ENCODE results near the gene ASTN1.

Gene ASTN1

DNA sequence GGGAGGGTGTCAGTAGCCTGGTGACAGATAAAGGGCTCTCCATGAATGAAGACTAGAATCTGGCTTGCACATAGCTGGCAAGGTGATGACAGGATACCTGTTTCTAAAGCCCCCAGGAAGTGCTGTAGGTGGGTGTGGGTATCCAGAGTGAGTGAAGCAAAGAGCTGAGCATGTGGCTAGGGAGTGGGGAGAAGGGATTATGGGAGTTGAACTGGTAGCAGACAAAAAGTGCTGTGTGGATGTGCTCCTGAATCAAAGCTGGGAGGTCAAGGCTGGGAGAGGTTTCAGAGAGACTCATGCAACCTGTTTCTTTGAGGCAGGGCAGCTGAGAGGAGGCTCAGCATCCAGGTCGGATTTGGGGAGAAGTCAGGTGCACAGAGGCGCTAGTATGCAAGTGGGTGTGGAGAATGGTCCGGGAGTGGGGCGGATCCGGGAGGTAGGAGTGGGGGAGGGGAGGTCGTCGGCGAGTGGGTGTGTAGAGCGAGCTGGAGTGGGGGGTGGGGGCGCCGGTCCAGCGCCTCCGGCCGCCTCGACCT, 600 bp downstream of the ASTN1 start:
- H3K4me1 ChIP-seq (ENCODE audit: insufficient read depth, low read length): 0 out of 2 replicates have a peak, but pooled peaks cover 6% of the 10 kb centered on the region
- H3K36me3 ChIP-seq (ENCODE audit: insufficient read depth, low read length): no peaks in the 10 kb centered on the region
- H3K9me3 ChIP-seq (ENCODE audit: insufficient read depth, low read depth, low read length): no peaks in the 10 kb centered on the region
- H3K4me3 ChIP-seq (ENCODE audit: low read length): peak overlapping the region; percentile 87
- no peak overlapping the region for H3K27ac ChIP-seq (ENCODE audit: low read depth, low read length)
- 2% methylated on average over 15 of the region's 15 CpGs for WGBS
- peaks cover 71% of the 10 kb centered on the region for H3K27me3 ChIP-seq (ENCODE audit: insufficient read depth, low read length)
- peak overlapping the region; percentile 55 for H3K9ac ChIP-seq (ENCODE audit: low read depth, low read length)

GRCh38 chr1:177162243-177162642, 2.3 kb downstream of the ASTN1 start:
- H3K9me3 ChIP-seq (ENCODE audit: insufficient read depth, low read depth, low read length): no peaks in the 10 kb centered on the region
- no peak overlapping the region for H3K4me3 ChIP-seq (ENCODE audit: low read length)
- peaks cover 54% of the 10 kb centered on the region for H3K27me3 ChIP-seq (ENCODE audit: insufficient read depth, low read length)
- H3K36me3 ChIP-seq (ENCODE audit: insufficient read depth, low read length): no peaks in the 10 kb centered on the region
- 0 out of 2 replicates have a peak, but pooled peaks cover 6% of the 10 kb centered on the region for H3K4me1 ChIP-seq (ENCODE audit: insufficient read depth, low read length)
- H3K9ac ChIP-seq (ENCODE audit: low read depth, low read length): no peak overlapping the region
- H3K27ac ChIP-seq (ENCODE audit: low read depth, low read length): no peak overlapping the region
- whole genome bisulfite sequencing: 93% methylated on average over 2 of the region's 2 CpGs

DNA sequence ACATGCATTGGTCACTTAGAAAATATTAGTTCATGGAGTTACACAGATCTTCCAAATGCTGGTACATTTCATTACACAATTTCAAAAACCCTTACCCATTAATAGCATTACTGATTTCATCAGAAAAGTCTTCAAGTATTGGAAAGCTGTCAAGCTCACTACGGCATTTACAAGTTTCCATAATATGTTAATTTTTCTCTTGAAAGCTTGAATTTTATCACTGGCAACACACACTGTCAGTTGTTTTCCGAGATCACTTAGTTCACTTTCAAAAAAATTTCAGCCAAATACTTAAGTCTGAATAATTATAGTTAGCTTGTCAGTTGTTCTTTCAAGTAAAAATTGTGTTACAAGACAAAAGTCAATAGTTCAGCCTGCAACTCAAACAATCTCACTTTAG, 18.0 kb downstream of the ASTN1 start:
- no peaks in the 10 kb centered on the region for H3K27me3 ChIP-seq (ENCODE audit: insufficient read depth, low read length)
- H3K4me3 ChIP-seq (ENCODE audit: low read length): no peak overlapping the region
- H3K4me1 ChIP-seq (ENCODE audit: insufficient read depth, low read length): 0 out of 2 replicates have a peak, but pooled peaks cover 3% of the 10 kb centered on the region
- H3K36me3 ChIP-seq (ENCODE audit: insufficient read depth, low read length): no peaks in the 10 kb centered on the region
- H3K9ac ChIP-seq (ENCODE audit: low read depth, low read length): no peak overlapping the region
- no peaks in the 10 kb centered on the region for H3K9me3 ChIP-seq (ENCODE audit: insufficient read depth, low read depth, low read length)
- H3K27ac ChIP-seq (ENCODE audit: low read depth, low read length): no peak overlapping the region
- WGBS: 100% methylated on average over 1 of the region's 2 CpGs

DNA sequence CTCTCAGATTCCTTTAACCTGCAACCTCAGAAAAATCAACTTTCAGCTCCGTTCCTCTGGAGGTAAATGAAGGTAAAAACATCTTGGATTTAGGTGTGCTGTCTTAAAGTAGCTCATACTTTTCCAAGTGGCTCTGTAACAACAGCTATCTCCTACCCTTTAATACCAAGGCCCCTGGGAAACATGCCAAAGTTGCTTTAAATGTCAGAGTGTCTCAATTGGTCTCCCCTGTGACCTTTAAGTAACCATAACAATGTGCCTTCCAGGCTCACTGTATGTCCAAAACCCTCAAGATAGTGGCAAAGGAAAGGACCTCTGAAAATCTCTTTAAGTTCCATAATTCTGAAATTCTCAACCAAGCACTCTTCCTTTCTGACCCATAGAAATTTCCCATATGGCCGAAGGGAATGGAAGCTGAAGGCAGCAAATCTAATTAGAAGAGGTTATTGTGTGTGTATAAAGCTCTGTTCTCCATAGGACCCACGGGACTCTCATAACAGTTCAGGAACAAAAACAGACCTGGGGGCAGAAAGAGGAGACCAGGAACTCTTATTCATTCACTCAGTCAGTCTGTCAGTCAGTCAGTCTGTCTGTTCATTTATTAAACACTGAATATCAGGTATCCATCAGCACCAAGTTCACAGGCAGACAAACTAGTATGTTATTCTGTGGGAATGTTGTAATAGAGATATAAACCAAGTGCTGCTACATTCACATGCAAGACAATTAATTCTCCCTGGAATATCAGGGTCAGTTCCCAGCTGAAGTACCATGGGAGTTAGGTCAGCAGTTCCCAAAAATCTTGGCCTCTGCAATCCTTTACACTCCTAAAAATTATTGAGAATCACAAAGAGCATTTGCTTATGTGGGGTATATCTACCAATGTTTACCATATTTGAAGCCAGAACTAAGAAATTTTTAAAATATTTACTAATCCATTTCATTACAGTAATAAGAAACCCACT, 19.1 kb downstream of the ASTN1 start:
- no peaks in the 10 kb centered on the region for H3K36me3 ChIP-seq (ENCODE audit: insufficient read depth, low read length)
- H3K9ac ChIP-seq (ENCODE audit: low read depth, low read length): no peak overlapping the region
- 0 out of 2 replicates have a peak, but pooled peaks cover 3% of the 10 kb centered on the region for H3K4me1 ChIP-seq (ENCODE audit: insufficient read depth, low read length)
- no peaks in the 10 kb centered on the region for H3K9me3 ChIP-seq (ENCODE audit: insufficient read depth, low read depth, low read length)
- no peak overlapping the region for H3K27ac ChIP-seq (ENCODE audit: low read depth, low read length)
- 85% methylated on average over 2 of the region's 3 CpGs for WGBS
- H3K4me3 ChIP-seq (ENCODE audit: low read length): no peak overlapping the region
- H3K27me3 ChIP-seq (ENCODE audit: insufficient read depth, low read length): no peaks in the 10 kb centered on the region

- H3K36me3 ChIP-seq (ENCODE audit: insufficient read depth, low read length): no peaks in the 10 kb centered on the region
- 0 out of 2 replicates have a peak, but pooled peaks cover 3% of the 10 kb centered on the region for H3K4me1 ChIP-seq (ENCODE audit: insufficient read depth, low read length)
- no peak overlapping the region for H3K27ac ChIP-seq (ENCODE audit: low read depth, low read length)
- H3K27me3 ChIP-seq (ENCODE audit: insufficient read depth, low read length): no peaks in the 10 kb centered on the region
- H3K9me3 ChIP-seq (ENCODE audit: insufficient read depth, low read depth, low read length): no peaks in the 10 kb centered on the region
- H3K4me3 ChIP-seq (ENCODE audit: low read length): no peak overlapping the region
- WGBS: 88% methylated on average over 4 of the region's 4 CpGs
- no peak overlapping the region for H3K9ac ChIP-seq (ENCODE audit: low read depth, low read length)
Observed at GRCh38 chr1:177142791-177143271, 21.7 kb downstream of the ASTN1 start.

DNA sequence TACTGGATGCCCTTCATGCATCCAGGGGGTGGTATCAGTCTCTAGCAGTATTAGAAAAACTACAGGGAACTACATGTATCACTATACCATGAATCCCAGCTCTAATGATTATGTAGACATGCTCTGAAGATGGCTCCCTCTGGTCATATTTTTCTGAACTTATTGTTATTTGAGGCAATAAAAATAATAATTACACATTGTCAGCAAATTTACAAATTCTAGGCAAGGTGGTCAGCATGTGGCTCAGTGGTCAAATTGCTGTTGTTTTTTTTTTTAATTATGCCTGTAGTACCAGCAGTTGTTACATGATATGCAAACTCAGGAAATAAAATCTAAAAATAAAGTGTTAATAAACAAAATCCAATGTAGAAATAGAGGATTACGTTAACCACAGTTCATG, 22.5 kb downstream of the ASTN1 start:
- WGBS: 100% methylated on average over 1 of the region's 1 CpG
- H3K9me3 ChIP-seq (ENCODE audit: insufficient read depth, low read depth, low read length): no peaks in the 10 kb centered on the region
- H3K27ac ChIP-seq (ENCODE audit: low read depth, low read length): no peak overlapping the region

GRCh38 chr1:177138347-177138746, 26.2 kb downstream of the ASTN1 start:
- H3K27me3 ChIP-seq (ENCODE audit: insufficient read depth, low read length): no peaks in the 10 kb centered on the region
- H3K9me3 ChIP-seq (ENCODE audit: insufficient read depth, low read depth, low read length): no peaks in the 10 kb centered on the region
- no peaks in the 10 kb centered on the region for H3K4me1 ChIP-seq (ENCODE audit: insufficient read depth, low read length)
- no peak overlapping the region for H3K9ac ChIP-seq (ENCODE audit: low read depth, low read length)
- H3K36me3 ChIP-seq (ENCODE audit: insufficient read depth, low read length): no peaks in the 10 kb centered on the region
- no peak overlapping the region for H3K4me3 ChIP-seq (ENCODE audit: low read length)
- WGBS: 94% methylated on average over 4 of the region's 4 CpGs
- no peak overlapping the region for H3K27ac ChIP-seq (ENCODE audit: low read depth, low read length)

More for the DNA sequence above, 22.5 kb downstream of the ASTN1 start:
- 0 out of 2 replicates have a peak, but pooled peaks cover 3% of the 10 kb centered on the region for H3K4me1 ChIP-seq (ENCODE audit: insufficient read depth, low read length)
- H3K4me3 ChIP-seq (ENCODE audit: low read length): no peak overlapping the region
- H3K9ac ChIP-seq (ENCODE audit: low read depth, low read length): no peak overlapping the region
- no peaks in the 10 kb centered on the region for H3K36me3 ChIP-seq (ENCODE audit: insufficient read depth, low read length)
- no peaks in the 10 kb centered on the region for H3K27me3 ChIP-seq (ENCODE audit: insufficient read depth, low read length)

DNA sequence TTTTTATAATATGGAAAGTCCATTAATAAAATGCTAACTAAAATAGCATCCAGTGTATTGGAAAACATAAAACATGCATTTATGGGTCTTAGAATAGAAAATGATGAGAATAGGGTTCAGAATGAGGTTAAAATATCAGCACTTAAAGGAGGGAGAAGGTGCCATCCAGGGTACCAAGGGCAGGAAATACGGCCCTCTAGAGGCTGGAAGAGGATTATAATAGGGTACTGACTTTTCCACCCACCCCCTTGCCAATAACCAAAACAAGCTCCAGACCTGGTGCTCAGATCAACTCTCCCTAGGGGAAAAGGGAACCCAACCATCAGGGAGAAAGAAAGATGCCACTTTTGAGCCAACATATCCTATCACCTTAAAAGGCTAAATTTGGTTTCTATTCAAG, 26.7 kb downstream of the ASTN1 start:
- no peak overlapping the region for H3K4me3 ChIP-seq (ENCODE audit: low read length)

GRCh38 chr1:177135250-177135649, 29.3 kb downstream of the ASTN1 start:
- H3K27ac ChIP-seq (ENCODE audit: low read depth, low read length): no peak overlapping the region
- no peaks in the 10 kb centered on the region for H3K36me3 ChIP-seq (ENCODE audit: insufficient read depth, low read length)
- 86% methylated on average over 4 of the region's 4 CpGs for WGBS
- H3K9ac ChIP-seq (ENCODE audit: low read depth, low read length): no peak overlapping the region
- no peaks in the 10 kb centered on the region for H3K27me3 ChIP-seq (ENCODE audit: insufficient read depth, low read length)
- no peak overlapping the region for H3K4me3 ChIP-seq (ENCODE audit: low read length)
- H3K9me3 ChIP-seq (ENCODE audit: insufficient read depth, low read depth, low read length): no peaks in the 10 kb centered on the region
- peaks cover 4% of the 10 kb centered on the region; the same call in 1 of the 2 replicates for H3K4me1 ChIP-seq (ENCODE audit: insufficient read depth, low read length)

More for the DNA sequence above, 26.7 kb downstream of the ASTN1 start:
- H3K9ac ChIP-seq (ENCODE audit: low read depth, low read length): no peak overlapping the region
- H3K27ac ChIP-seq (ENCODE audit: low read depth, low read length): no peak overlapping the region
- WGBS: no CpG with 5 or more reads among the region's 1 CpG
- H3K27me3 ChIP-seq (ENCODE audit: insufficient read depth, low read length): no peaks in the 10 kb centered on the region
- no peaks in the 10 kb centered on the region for H3K36me3 ChIP-seq (ENCODE audit: insufficient read depth, low read length)
- H3K9me3 ChIP-seq (ENCODE audit: insufficient read depth, low read depth, low read length): no peaks in the 10 kb centered on the region
- no peaks in the 10 kb centered on the region for H3K4me1 ChIP-seq (ENCODE audit: insufficient read depth, low read length)

GRCh38 chr1:177133977-177134538, 30.5 kb downstream of the ASTN1 start:
- no peaks in the 10 kb centered on the region for H3K27me3 ChIP-seq (ENCODE audit: insufficient read depth, low read length)
- peaks cover 4% of the 10 kb centered on the region; the same call in 1 of the 2 replicates for H3K4me1 ChIP-seq (ENCODE audit: insufficient read depth, low read length)
- no peak overlapping the region for H3K4me3 ChIP-seq (ENCODE audit: low read length)
- WGBS: 88% methylated on average over 4 of the region's 4 CpGs
- no peak overlapping the region for H3K9ac ChIP-seq (ENCODE audit: low read depth, low read length)
- H3K36me3 ChIP-seq (ENCODE audit: insufficient read depth, low read length): no peaks in the 10 kb centered on the region
- no peaks in the 10 kb centered on the region for H3K9me3 ChIP-seq (ENCODE audit: insufficient read depth, low read depth, low read length)
- no peak overlapping the region for H3K27ac ChIP-seq (ENCODE audit: low read depth, low read length)

DNA sequence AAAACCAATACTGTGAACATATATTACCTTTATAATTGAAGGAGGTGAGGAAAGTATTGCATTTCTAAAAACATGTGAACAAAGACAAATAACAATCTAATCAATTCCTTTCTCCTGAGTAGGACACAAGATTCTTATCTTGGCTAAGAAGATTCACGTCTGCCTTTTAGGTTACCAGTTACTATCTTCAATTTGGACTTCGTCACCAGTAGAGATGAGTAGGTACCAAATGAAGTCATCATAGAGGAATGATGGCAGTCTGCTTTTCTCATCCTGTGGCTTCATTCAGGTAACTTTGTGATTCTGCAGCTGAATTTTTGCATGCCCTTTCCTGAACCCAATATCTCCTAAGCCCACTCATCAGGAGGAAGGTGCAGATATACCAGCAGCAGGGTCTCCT, 32.4 kb downstream of the ASTN1 start:
- Histone ChIP-seq H3K4me3 (ENCODE audit: low read length) (no peak overlapping the region), H3K36me3 (ENCODE audit: insufficient read depth, low read length) (no peaks in the 10 kb centered on the region), H3K4me1 (ENCODE audit: insufficient read depth, low read length) (peaks cover 4% of the 10 kb centered on the region; the same call in 1 of the 2 replicates), H3K9ac (ENCODE audit: low read depth, low read length) (no peak overlapping the region), H3K9me3 (ENCODE audit: insufficient read depth, low read depth, low read length) (no peaks in the 10 kb centered on the region), H3K27me3 (ENCODE audit: insufficient read depth, low read length) (no peaks in the 10 kb centered on the region), H3K27ac (ENCODE audit: low read depth, low read length) (no peak overlapping the region)
- WGBS: 90% methylated on average over 2 of the region's 2 CpGs

Data from HUES64 (cell line).